HG02885 (cell line): ENCODE data around the gene GABRE.
"Not testable (repeated sequence)": the region's sequence is repeated elsewhere in the genome, so short reads cannot be mapped to it uniquely, and the experiment has no call there.

Experiments used
- ATAC-seq: cut with Tn5 transposase; IDR thresholded peaks from one replicate; pipeline ENCODE4 v1.9.1; 2021; ENCODE audit warnings: mild to moderate bottlenecking; ENCODE audit not compliant: unreplicated experiment, poor library complexity

The GABRE gene

GRCh38 chrX:151973060-151973661, 1.3 kb downstream of the GABRE start:
- ATAC-seq = no peak

GRCh38 chrX:151970661-151971060, 3.8 kb downstream of the GABRE start:
- no peak for ATAC-seq

GRCh38 chrX:151970027-151970426, 4.4 kb downstream of the GABRE start:
- ATAC-seq = no peak

- ATAC-seq = no peak
Observed at GRCh38 chrX:151966236-151966635, 8.2 kb downstream of the GABRE start.

GRCh38 chrX:151962034-151962433, 12.4 kb downstream of the GABRE start:
- no peak for ATAC-seq

GRCh38 chrX:151958101-151958500, 16.4 kb downstream of the GABRE start:
- ATAC-seq = no peak

GRCh38 chrX:151954730-151955129, 19.7 kb downstream of the GABRE start:
- ATAC-seq = no peak

GRCh38 chrX:151938172-151938571, 36.3 kb downstream of the GABRE start:
- no peak for ATAC-seq

GRCh38 chrX:151935358-151935757, 39.1 kb downstream of the GABRE start:
- no peak for ATAC-seq

GRCh38 chrX:151929126-151929525, 45.4 kb downstream of the GABRE start:
- no peak for ATAC-seq

GRCh38 chrX:151923648-151924047, 50.8 kb downstream of the GABRE start:
- no peak for ATAC-seq

GRCh38 chrX:151922692-151923091, 51.8 kb downstream of the GABRE start:
- no peak for ATAC-seq

- no peak for ATAC-seq
Observed at GRCh38 chrX:151921866-151922265, 52.6 kb downstream of the GABRE start.

GRCh38 chrX:151921292-151921691, 53.2 kb downstream of the GABRE start:
- no peak for ATAC-seq

GRCh38 chrX:151920530-151920929, 53.9 kb downstream of the GABRE start:
- no peak for ATAC-seq

GRCh38 chrX:151920101-151920500, 54.4 kb downstream of the GABRE start:
- no peak for ATAC-seq

- no peak for ATAC-seq
Observed at GRCh38 chrX:151919610-151920009, 54.9 kb downstream of the GABRE start.

GRCh38 chrX:151918736-151919135, 55.7 kb downstream of the GABRE start:
- ATAC-seq = not testable (repeated sequence)

- no peak for ATAC-seq
Observed at GRCh38 chrX:151912780-151913179, 61.7 kb downstream of the GABRE start, which contains the start of gene MAGEA4. MAGEA4 (plus strand) TSS chrX:151912889; CDS start chrX:151923665, 10,776 bp downstream.

GRCh38 chrX:151912221-151912620, 62.3 kb downstream of the GABRE start:
- ATAC-seq = no peak

- no peak for ATAC-seq
Observed at GRCh38 chrX:151904989-151905388, 69.5 kb downstream of the GABRE start.
